ENCODE data around the gene AMELX. TPM values are rescaled to one million over a fixed set of nuclear protein-coding genes. Genes with fewer than 3 reads are reported as not detected.

Gene AMELX
- not detected in 2 replicates for total RNA-seq

DNA sequence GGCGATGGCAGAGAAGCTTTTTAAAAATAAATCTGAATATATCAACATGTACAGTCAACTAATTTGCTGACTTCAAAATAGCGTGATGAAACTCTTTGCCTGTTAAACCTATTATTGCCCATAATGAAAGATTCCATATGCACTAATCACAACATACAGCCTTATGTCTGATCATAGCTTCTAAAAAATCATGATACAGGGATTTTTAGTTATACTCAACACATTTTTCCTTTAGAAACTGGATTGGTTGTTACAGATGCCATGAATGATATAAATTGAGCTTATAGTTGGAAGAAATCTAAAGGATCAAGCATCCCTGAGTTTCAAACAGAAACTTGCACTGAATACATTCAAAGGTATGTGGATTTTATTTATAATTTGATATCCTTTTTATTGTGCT lies at the start of gene AMELX:
AMELX (plus strand) TSS at position 301 of the 400 bp plus-strand sequence. CDS start 1,376 bp downstream, outside the sequence.
- no peak for DNase-seq (ENCODE audit: low read depth)
- H3K4me3 ChIP-seq (ENCODE audit: low read depth, low read length), result no peak within 1 kb of the TSS
- TF ChIP-seq, protein P1, sequence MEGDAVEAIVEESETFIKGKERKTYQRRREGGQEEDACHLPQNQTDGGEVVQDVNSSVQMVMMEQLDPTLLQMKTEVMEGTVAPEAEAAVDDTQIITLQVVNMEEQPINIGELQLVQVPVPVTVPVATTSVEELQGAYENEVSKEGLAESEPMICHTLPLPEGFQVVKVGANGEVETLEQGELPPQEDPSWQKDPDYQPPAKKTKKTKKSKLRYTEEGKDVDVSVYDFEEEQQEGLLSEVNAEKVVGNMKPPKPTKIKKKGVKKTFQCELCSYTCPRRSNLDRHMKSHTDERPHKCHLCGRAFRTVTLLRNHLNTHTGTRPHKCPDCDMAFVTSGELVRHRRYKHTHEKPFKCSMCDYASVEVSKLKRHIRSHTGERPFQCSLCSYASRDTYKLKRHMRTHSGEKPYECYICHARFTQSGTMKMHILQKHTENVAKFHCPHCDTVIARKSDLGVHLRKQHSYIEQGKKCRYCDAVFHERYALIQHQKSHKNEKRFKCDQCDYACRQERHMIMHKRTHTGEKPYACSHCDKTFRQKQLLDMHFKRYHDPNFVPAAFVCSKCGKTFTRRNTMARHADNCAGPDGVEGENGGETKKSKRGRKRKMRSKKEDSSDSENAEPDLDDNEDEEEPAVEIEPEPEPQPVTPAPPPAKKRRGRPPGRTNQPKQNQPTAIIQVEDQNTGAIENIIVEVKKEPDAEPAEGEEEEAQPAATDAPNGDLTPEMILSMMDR (IDR thresholded peaks at IDR 0.05; ENCODE audit: insufficient read depth, low read depth, low read length), result no peak

DNA sequence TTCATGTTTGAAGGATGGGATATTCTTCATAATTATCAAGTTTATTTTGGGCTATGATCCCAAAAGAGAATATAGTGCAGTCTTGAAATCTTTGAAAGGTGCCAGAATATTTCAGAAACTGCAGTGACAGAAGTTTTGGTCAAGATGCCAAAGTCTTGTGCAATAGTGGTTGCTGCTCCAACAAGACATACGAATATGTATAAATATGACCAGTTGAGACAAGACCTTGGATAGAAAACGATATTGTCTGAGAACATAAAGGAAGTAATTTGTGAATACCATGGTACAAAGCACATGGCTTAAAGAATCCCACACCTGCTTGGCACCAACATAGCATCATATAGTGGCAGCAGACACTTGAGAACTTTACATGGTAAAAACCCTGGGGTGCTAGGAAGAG lies 48.6 kb upstream of the AMELX start:
- no peak overlapping the region for H3K4me3 ChIP-seq (ENCODE audit: low read depth, low read length)
- TF ChIP-seq, protein P1 (IDR thresholded peaks at IDR 0.05; ENCODE audit: insufficient read depth, low read depth, low read length), result no peak
- peak; percentile 41 for DNase-seq (ENCODE audit: low read depth)

DNA sequence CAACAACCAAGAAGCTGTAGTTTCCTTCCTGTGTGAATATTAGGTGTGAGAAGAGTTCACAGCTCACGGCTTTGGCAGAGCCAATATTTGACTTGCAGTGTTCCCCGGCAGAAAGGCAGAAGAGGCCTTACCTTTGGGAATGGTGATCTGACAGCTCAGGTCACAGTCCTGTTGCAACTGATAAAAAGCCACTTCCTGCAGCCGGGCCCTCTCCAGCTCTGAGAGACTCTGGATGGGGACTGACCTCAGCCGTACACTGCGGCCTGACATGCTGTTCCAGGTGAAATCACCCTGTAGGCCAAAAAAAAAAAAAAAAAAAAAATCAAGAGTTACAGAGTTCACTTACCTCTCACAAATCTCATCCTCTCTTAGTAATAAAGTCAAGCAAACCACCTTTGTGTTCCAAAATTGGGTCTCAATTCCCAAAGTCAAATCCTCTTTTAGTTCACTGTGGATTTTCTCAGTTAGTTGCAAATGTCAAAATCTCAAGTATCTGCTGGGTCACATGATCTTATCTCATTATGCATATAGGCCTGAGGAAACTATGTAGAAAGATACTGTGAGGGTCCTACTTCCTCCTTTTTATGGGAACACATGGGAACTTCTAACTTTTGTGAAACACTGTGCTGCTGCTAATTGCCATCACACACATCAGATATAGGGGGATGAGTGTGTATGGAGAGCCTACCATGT lies 38.6 kb upstream of the AMELX start:
- TF ChIP-seq, protein P1 (IDR thresholded peaks at IDR 0.05; ENCODE audit: insufficient read depth, low read depth, low read length), result no peak
- no peak overlapping the region for H3K4me3 ChIP-seq (ENCODE audit: low read depth, low read length)
- no peak for DNase-seq (ENCODE audit: low read depth)

DNA sequence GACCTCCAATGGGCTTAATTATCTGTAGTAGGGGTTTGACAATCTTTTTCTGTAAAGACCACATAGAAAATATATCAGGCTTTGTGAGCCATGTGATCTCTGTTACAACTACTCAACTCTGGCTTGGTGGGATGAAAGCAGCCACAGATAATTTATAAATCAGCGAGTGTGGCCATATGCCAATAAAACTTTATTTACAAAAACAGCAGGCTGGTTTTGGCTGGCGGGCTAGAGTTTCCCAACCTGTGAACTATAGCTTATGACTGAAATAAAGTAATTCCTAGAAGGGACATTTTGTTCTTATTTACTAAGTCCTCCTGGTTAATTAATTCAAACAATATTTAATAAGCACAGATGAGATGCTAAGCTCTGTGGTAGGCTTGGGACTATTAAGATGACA lies 35.9 kb upstream of the AMELX start:
- DNase-seq (ENCODE audit: low read depth), result no peak
- H3K4me3 ChIP-seq (ENCODE audit: low read depth, low read length), result no peak overlapping the region
- TF ChIP-seq, protein P1 (IDR thresholded peaks at IDR 0.05; ENCODE audit: insufficient read depth, low read depth, low read length), result no peak

DNA sequence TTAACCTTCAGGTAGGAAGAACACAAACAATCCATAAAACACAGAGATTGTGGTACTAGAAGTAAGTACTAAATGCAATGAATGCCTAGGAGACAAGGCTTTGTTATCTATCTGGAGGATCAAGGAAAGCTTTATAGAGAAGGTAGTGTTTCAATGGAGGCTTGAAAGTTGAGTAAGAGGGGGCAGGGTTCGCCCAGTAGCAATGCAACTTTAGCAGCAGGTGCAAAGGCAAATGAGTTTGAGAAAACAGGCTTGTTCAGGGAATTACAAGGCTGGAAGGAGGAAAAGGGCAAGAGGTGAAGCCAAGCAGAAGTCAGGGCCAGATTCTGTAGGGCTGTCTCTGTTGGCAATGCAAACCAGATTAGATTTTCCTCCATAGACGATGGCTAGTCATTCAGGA lies 35.5 kb upstream of the AMELX start:
- DNase-seq (ENCODE audit: low read depth), result no peak
- TF ChIP-seq, protein P1 (IDR thresholded peaks at IDR 0.05; ENCODE audit: insufficient read depth, low read depth, low read length), result no peak

DNA sequence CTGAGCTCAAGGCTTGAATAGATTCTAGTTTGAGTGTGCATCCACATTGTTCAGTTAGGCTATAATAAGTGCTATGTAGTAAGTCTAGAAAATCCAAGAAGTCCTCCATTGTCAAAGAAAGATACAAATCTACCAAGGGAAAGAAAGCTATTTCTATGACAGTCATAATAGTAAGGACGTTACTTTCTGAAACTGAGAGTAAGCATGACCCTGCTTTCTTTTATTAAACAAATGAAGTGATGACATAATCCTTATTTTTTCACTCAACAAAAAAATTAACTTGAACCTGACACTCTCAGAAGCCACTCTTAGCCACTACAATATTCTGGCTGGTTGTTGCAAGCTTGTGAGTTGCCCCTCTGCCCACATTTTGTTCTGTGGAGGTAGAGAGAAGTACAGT lies 33.8 kb upstream of the AMELX start:
- H3K4me3 ChIP-seq (ENCODE audit: low read depth, low read length), result no peak overlapping the region

More for the DNA sequence above, 35.5 kb upstream of the AMELX start:
- H3K4me3 ChIP-seq (ENCODE audit: low read depth, low read length), result no peak overlapping the region

More for the DNA sequence above, 33.8 kb upstream of the AMELX start:
- DNase-seq (ENCODE audit: low read depth), result no peak
- TF ChIP-seq, protein P1 (IDR thresholded peaks at IDR 0.05; ENCODE audit: insufficient read depth, low read depth, low read length), result no peak
